HepG2 (cell line): ENCODE results near the gene EMC9. TPM values are rescaled to one million over a fixed set of nuclear protein-coding genes. Genes with fewer than 3 reads are reported as not detected.
A peak's percentile ranks its signal among the peaks of the same experiment; 100 is the strongest.

ENCODE experiments used
- BRCA1 ChIP-seq: sonication (generic); formaldehyde crosslinking; IDR thresholded peaks from 2 replicates; pipeline ENCODE4 v1.4.0; 2020; ENCODE audit warnings: missing genetic modification reagents
- EEA1 ChIP-seq: sonication (generic); formaldehyde crosslinking; IDR thresholded peaks from 2 replicates; pipeline ENCODE4 v1.5.1; 2020; ENCODE audit warnings: mild to moderate bottlenecking, missing genetic modification reagents, borderline replicate concordance
- GZF1 ChIP-seq: sonication (generic); formaldehyde crosslinking; IDR thresholded peaks from 2 replicates; pipeline ENCODE4 v1.5.1; 2020; ENCODE audit warnings: mild to moderate bottlenecking, missing genetic modification reagents
- JUN ChIP-seq: sonication (generic); formaldehyde crosslinking; IDR thresholded peaks from 2 replicates; pipeline ENCODE4 v1.4.0; 2020; ENCODE audit warnings: mild to moderate bottlenecking, missing genetic modification reagents
- NKX3-1 ChIP-seq: sonication (generic); formaldehyde crosslinking; IDR thresholded peaks from 2 replicates; pipeline ENCODE4 v1.5.0; 2020; ENCODE audit warnings: missing genetic modification reagents
- PPARG ChIP-seq: conservative IDR thresholded peaks from 2 replicates; pipeline ENCODE4 v1.6.1; 2016; ENCODE audit warnings: missing biosample characterization, missing genetic modification reagents
- RARA ChIP-seq: IDR thresholded peaks from 2 replicates; pipeline ENCODE4 v1.6.1; 2016; ENCODE audit warnings: missing genetic modification reagents, missing compliant biosample characterization
- RBFOX2 ChIP-seq: fragments of 200-400 bp; formaldehyde crosslinking; IDR thresholded peaks from 2 replicates; pipeline ENCODE4 v1.6.1; 2017; ENCODE audit warnings: low read depth, mild to moderate bottlenecking, low read length
- RFXAP ChIP-seq: sonication (generic); formaldehyde crosslinking; IDR thresholded peaks from 2 replicates; pipeline ENCODE4 v1.4.0; 2020; ENCODE audit warnings: missing genetic modification reagents, borderline replicate concordance
- SMYD3 ChIP-seq: sonication (generic); formaldehyde crosslinking; IDR thresholded peaks from 2 replicates; pipeline ENCODE4 v1.8.1; 2023; ENCODE audit warnings: mild to moderate bottlenecking, missing genetic modification reagents
- ZNF143 ChIP-seq: sonication (generic); formaldehyde crosslinking; IDR thresholded peaks from 2 replicates; pipeline ENCODE4 v1.4.0; 2020; ENCODE audit warnings: missing genetic modification reagents
- ZNF296 ChIP-seq: sonication (generic); formaldehyde crosslinking; conservative IDR thresholded peaks from 2 replicates; pipeline ENCODE4 v1.5.0; 2020; ENCODE audit warnings: mild to moderate bottlenecking, missing genetic modification reagents
- ZNF354B ChIP-seq: sonication (generic); formaldehyde crosslinking; IDR thresholded peaks from 2 replicates; pipeline ENCODE4 v1.8.0; 2022; ENCODE audit warnings: mild to moderate bottlenecking, missing genetic modification reagents
- ZNF556 ChIP-seq: sonication (generic); formaldehyde crosslinking; IDR thresholded peaks from 2 replicates; pipeline ENCODE4 v1.4.0; 2020; ENCODE audit warnings: mild to moderate bottlenecking, missing genetic modification reagents, borderline replicate concordance
- ZNF75D ChIP-seq: sonication (generic); formaldehyde crosslinking; IDR thresholded peaks from 2 replicates; pipeline ENCODE4 v1.8.1; 2023; ENCODE audit warnings: missing genetic modification reagents, mild to moderate bottlenecking, borderline replicate concordance
- polyA plus RNA-seq, 8 experiments: library from polyadenylated mRNA; depleted of rRNA in 3 of 8; stranded (reverse) in 7 of 8; unstranded in 1 of 8; fragments of >200 nt; fragmentation: Illumina TruSeq in 4 of 8; extraction: Trizol in 4 of 8; gene quantifications; 2 replicates each; pipeline versions ENCODE4 v1.2.1 to v1.2.3, GENCODE V29; 2011 to 2016; ENCODE audit warnings: low read depth in 4 of 8, missing spikeins in 1 of 8, mixed read lengths in 1 of 8; ENCODE audit not compliant: insufficient read depth in 1 of 8
- total RNA-seq, 5 experiments: library from RNA; depleted of rRNA; stranded (reverse); fragments of >200 nt; fragmentation: Illumina TruSeq; extraction: Trizol; gene quantifications; 2 replicates each; pipeline ENCODE4 v1.2.3, GENCODE V29; 2016; ENCODE audit warnings: low read depth in 1 of 5
- TF ChIP-seq, protein P1 (sequence below), 2 experiments: sonication (generic) in 1 of 2; formaldehyde crosslinking in 1 of 2; IDR thresholded peaks; 2 replicates each; pipeline versions ENCODE4 v1.6.1 to v1.9.0; 2014 to 2022; ENCODE audit warnings: antibody characterized with exemption in 1 of 2, borderline replicate concordance in 1 of 2, inconsistent platforms in 1 of 2, low read depth in 1 of 2, missing genetic modification reagents in 1 of 2
- TF ChIP-seq, protein P2 (sequence below): sonication (generic); formaldehyde crosslinking; IDR thresholded peaks from 2 replicates; pipeline ENCODE4 v1.4.0; 2020; ENCODE audit warnings: missing genetic modification reagents
- TF ChIP-seq, protein P3 (sequence below): sonication (generic); formaldehyde crosslinking; IDR thresholded peaks from 2 replicates; pipeline ENCODE4 v1.5.0; 2020; ENCODE audit warnings: missing genetic modification reagents
- TF ChIP-seq, protein P4 (sequence below): sonication (generic); formaldehyde crosslinking; IDR thresholded peaks from 2 replicates; pipeline ENCODE4 v1.4.0; 2020; ENCODE audit warnings: mild to moderate bottlenecking, missing genetic modification reagents

EMC9 gene
- total and polyA plus RNA-seq, 2 of the 13 experiments (the other 11 are each of a cell fraction or from before 2014, with no cell fraction given): 60.5 to 78.7 TPM

DNA sequence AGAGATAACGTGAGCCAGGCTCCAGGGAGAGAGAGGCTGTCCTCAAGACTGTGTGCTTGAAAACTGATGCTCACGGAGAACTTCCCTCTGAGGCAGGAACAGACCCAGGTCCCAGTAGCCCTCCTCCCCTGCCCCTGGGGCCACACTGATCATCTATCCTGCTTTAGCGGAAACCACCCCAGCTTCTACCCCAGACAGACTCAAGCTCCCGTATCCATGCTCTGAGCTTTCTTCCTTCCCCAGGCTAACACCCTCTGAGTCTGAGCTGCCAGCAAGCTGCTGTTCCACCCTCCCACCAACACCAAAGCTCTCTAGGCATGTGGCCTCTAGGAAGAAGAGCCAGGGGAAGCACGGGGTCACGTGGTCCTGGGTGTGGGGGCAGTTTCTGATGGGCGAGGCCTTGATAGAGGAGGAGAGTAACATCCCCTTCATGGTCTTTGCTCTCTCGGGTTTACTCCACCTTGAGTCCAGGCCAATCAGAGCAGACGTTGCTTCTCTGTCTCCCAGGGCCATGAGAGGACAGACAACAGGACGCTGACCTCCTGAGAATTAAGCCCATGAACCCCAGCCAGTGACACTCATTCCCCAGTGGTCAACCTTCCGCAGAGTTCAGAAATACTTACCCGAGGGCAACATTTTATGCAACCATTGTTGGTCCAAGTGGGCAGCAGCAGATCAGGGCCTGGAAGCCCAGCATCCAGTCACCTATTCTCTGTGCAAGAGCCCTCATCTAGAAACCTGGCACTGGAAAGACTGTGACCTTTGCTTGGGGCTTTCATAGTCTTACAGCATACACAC lies 45.9 kb downstream of the EMC9 start (continued):
- TF ChIP-seq, protein P1, sequence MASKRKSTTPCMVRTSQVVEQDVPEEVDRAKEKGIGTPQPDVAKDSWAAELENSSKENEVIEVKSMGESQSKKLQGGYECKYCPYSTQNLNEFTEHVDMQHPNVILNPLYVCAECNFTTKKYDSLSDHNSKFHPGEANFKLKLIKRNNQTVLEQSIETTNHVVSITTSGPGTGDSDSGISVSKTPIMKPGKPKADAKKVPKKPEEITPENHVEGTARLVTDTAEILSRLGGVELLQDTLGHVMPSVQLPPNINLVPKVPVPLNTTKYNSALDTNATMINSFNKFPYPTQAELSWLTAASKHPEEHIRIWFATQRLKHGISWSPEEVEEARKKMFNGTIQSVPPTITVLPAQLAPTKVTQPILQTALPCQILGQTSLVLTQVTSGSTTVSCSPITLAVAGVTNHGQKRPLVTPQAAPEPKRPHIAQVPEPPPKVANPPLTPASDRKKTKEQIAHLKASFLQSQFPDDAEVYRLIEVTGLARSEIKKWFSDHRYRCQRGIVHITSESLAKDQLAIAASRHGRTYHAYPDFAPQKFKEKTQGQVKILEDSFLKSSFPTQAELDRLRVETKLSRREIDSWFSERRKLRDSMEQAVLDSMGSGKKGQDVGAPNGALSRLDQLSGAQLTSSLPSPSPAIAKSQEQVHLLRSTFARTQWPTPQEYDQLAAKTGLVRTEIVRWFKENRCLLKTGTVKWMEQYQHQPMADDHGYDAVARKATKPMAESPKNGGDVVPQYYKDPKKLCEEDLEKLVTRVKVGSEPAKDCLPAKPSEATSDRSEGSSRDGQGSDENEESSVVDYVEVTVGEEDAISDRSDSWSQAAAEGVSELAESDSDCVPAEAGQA (IDR thresholded peaks at IDR 0.05; ENCODE audit: low read depth): peak; percentile 67; the same call in 1 of the 2 replicates
- TF ChIP-seq, protein P1 (CRISPR knock-in tag; IDR thresholded peaks at IDR 0.05; ENCODE audit: borderline replicate concordance): peak; percentile 51; the same call in 1 of the 2 replicates
- TF ChIP-seq, protein P2, sequence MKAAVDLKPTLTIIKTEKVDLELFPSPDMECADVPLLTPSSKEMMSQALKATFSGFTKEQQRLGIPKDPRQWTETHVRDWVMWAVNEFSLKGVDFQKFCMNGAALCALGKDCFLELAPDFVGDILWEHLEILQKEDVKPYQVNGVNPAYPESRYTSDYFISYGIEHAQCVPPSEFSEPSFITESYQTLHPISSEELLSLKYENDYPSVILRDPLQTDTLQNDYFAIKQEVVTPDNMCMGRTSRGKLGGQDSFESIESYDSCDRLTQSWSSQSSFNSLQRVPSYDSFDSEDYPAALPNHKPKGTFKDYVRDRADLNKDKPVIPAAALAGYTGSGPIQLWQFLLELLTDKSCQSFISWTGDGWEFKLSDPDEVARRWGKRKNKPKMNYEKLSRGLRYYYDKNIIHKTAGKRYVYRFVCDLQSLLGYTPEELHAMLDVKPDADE (CRISPR knock-in tag): no peak; the same call in none of the 2 replicates
- peak; percentile 98 for TF ChIP-seq RARA
- TF ChIP-seq RFXAP (CRISPR knock-in tag): peak; percentile 95
- peak; percentile 96 for TF ChIP-seq BRCA1 (CRISPR knock-in tag)
- peak; percentile 48; the same call in 1 of the 2 replicates for TF ChIP-seq ZNF143 (CRISPR knock-in tag)
- TF ChIP-seq NKX3-1 (CRISPR knock-in tag): peak; percentile 68
- no peak; the same call in 1 of the 2 replicates for TF ChIP-seq ZNF354B
- TF ChIP-seq EEA1 (CRISPR knock-in tag): no peak
- no peak for TF ChIP-seq ZNF296
- TF ChIP-seq PPARG (CRISPR knock-in tag): peak; percentile 63; the same call in 1 of the 2 replicates
- TF ChIP-seq, protein P3, sequence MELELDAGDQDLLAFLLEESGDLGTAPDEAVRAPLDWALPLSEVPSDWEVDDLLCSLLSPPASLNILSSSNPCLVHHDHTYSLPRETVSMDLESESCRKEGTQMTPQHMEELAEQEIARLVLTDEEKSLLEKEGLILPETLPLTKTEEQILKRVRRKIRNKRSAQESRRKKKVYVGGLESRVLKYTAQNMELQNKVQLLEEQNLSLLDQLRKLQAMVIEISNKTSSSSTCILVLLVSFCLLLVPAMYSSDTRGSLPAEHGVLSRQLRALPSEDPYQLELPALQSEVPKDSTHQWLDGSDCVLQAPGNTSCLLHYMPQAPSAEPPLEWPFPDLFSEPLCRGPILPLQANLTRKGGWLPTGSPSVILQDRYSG (CRISPR knock-in tag): peak; percentile 18; the same call in 1 of the 2 replicates
- peak; percentile 100 for TF ChIP-seq ZNF556 (CRISPR knock-in tag)
- TF ChIP-seq, protein P4, sequence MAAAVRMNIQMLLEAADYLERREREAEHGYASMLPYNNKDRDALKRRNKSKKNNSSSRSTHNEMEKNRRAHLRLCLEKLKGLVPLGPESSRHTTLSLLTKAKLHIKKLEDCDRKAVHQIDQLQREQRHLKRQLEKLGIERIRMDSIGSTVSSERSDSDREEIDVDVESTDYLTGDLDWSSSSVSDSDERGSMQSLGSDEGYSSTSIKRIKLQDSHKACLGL: peak; percentile 98
- TF ChIP-seq SMYD3: peak; percentile 91; the same call in 1 of the 2 replicates
- TF ChIP-seq JUN: peak; percentile 85
- TF ChIP-seq RBFOX2: peak; percentile 72
- no peak for TF ChIP-seq ZNF75D (CRISPR knock-in tag)
- TF ChIP-seq GZF1: peak; percentile 95
